ENCODE measurements around the gene GRPEL2. TPM values are rescaled to one million over a fixed set of nuclear protein-coding genes. Genes with fewer than 3 reads are reported as not detected.

Gene GRPEL2
- total and polyA plus RNA-seq, 2 donors (not counting 3 experiments of a cell fraction or from before 2014, with no cell fraction given): 7.6 to 32.5 TPM

- Histone ChIP-seq H3K4me2 (ENCODE audit: insufficient read depth, low read length) (no peak overlapping the region), H3K9me1 (replicated peaks; ENCODE audit: control insufficient read depth, extremely low read depth, insufficient read depth, low read length) (no peaks in the 10 kb centered on the region), H3K9me3 (replicated peaks; ENCODE audit: control insufficient read depth, insufficient read depth, low read length) (no peaks in the 10 kb centered on the region), H2AFZ (ENCODE audit: low read depth, low read length) (no peak overlapping the region), H3K4me3 (replicated peaks in 1 of 3; ENCODE audit: insufficient read depth in 1 of 3, low read depth in 1 of 3, low read length in 3 of 3) (no peak overlapping the region), H4K20me1 (replicated peaks; ENCODE audit: control insufficient read depth, extremely low read depth, insufficient read depth, low read length) (no peaks in the 10 kb centered on the region), H3K9ac (replicated peaks; ENCODE audit: extremely low read depth, insufficient read depth, low read length) (no peak overlapping the region), H3K36me3 (ENCODE audit: control insufficient read depth in 2 of 2, extremely low read depth in 1 of 2, insufficient read depth in 2 of 2, low read length in 2 of 2) (no peaks in the 10 kb centered on the region), H3K27ac (ENCODE audit: insufficient read depth, low read depth, low read length) (no peak overlapping the region), H3K79me2 (ENCODE audit: control insufficient read depth, insufficient read depth, low read length) (no peaks in the 10 kb centered on the region), H3K27me3 (ENCODE audit: control insufficient read depth in 2 of 2, insufficient read depth in 2 of 2, low read length in 2 of 2) (no peaks in the 10 kb centered on the region), H3K4me1 (ENCODE audit: control insufficient read depth, extremely low read depth, insufficient read depth, low read length) (no peaks in the 10 kb centered on the region)
- FAIRE-seq: no peak
- intact Hi-C loops (cut with micrococcal nuclease) (no loop called here), dilution Hi-C loops (cut with MboI; ENCODE audit: extremely low pct_ligation_motif_present, low sequenced_read_pairs) (no loop called here)
- no TSS peak for BruUV-seq (replicated peaks)
- DNase-seq (ENCODE audit: low read depth, low spot score): no peak
- ChIA-PET CTCF (interaction anchor here (0.6 to 4.5 kb wide), 7 partner anchors 11 to 235 kb away, joined by 3 to 79 read pairs (median 9); partner anchors contain the start of gene CSNK1A1), POLR2A (no interaction called here)
- TF ChIP-seq EZH2 (IDR thresholded peaks at IDR 0.05; ENCODE audit: borderline replicate concordance, low read depth, low read length, severe bottlenecking) (no peak), POLR2AphosphoS5 (IDR thresholded peaks at IDR 0.05; ENCODE audit: insufficient read depth, low read depth, low read length) (no peak), JUN (IDR thresholded peaks at IDR 0.05; ENCODE audit: borderline replicate concordance, insufficient read depth, insufficient read length, low read depth) (no peak), POLR2A (IDR thresholded peaks at IDR 0.05; ENCODE audit: low read depth, low read length) (no peak), GATA2 (IDR thresholded peaks at IDR 0.05; ENCODE audit: insufficient read depth, insufficient read length, low read depth, low read length) (no peak), FOS (IDR thresholded peaks at IDR 0.05; ENCODE audit: borderline replicate concordance, insufficient read depth, low read length) (no peak)
- TF ChIP-seq, protein P1, sequence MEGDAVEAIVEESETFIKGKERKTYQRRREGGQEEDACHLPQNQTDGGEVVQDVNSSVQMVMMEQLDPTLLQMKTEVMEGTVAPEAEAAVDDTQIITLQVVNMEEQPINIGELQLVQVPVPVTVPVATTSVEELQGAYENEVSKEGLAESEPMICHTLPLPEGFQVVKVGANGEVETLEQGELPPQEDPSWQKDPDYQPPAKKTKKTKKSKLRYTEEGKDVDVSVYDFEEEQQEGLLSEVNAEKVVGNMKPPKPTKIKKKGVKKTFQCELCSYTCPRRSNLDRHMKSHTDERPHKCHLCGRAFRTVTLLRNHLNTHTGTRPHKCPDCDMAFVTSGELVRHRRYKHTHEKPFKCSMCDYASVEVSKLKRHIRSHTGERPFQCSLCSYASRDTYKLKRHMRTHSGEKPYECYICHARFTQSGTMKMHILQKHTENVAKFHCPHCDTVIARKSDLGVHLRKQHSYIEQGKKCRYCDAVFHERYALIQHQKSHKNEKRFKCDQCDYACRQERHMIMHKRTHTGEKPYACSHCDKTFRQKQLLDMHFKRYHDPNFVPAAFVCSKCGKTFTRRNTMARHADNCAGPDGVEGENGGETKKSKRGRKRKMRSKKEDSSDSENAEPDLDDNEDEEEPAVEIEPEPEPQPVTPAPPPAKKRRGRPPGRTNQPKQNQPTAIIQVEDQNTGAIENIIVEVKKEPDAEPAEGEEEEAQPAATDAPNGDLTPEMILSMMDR (IDR thresholded peaks at IDR 0.05; ENCODE audit: extremely low read depth in 1 of 2, insufficient read depth in 1 of 2, low read depth in 1 of 2, low read length in 2 of 2): no peak
These were observed 38.1 kb downstream of the GRPEL2 start for GRCh38 chr5:149383399-149383798.
